Measurements from ENCODE around the gene FARS2.

The FARS2 gene

GRCh38 chr6:5471637-5472398 lies 210.5 kb downstream of the FARS2 start:
- peak; percentile 60 for DNase-seq

GRCh38 chr6:5472571-5472970 lies 211.3 kb downstream of the FARS2 start:
- DNase-seq = no peak

DNA sequence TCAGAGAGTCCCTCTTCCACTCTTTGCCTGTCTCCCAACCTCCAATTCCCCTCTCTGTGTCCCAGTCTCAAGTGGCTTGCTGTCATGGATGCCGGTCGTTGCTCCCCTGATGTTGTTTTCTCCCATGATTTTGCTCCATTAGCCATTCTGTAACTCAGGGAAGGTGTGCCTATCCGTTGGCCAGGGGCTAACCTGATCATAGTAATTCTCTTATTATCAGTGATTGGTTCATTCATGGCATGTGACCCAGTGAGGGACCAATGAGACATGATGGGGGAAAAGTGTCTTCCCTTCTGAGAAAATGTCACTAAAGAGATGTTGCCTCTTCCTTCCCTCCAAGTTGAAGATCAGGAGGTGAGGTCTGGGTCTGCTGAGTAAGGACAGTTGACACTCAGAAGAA lies 214.5 kb downstream of the FARS2 start:
- DNase-seq = no peak

DNA sequence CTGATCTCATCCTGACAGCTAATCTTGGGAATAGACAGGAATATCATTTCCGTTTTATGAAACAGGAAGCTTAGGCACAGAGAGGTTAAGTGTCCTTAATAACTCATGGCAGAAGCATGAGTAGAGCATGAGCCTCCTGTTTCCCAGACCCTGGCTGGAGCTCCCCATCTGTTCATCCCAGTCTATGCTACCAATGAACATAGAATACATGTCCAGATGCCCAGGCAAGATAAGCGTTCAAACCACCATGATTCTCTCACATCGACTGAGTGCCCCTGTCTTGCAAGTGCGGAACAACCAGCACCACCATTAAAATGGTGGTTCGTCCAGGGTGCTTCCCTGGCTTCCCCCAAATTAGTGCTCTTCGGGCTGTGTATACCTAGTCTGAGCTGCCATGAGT lies 217.1 kb downstream of the FARS2 start:
- DNase-seq = peak; percentile 3

- DNase-seq = peak; percentile 74
Measured at GRCh38 chr6:5481033-5481432, 219.7 kb downstream of the FARS2 start.

DNA sequence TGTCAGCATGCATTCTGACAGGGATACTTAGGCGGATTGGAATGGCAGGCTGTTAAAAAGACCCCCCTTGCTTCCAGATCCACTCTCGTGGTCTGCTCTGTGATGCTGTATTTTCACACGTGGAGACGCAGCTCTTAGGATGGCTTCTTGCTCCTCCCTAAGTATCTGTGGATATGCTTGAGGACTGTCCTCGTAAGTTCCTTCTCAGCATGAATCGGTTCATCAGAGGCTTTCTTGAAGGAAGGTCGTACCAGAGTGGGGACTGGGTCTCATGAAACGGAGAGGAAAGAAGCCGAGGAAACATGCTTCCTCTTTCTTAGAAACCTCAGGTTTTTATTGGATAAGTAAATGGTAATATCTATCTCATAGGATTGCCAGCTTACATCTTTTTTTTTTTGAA lies 220.4 kb downstream of the FARS2 start:
- DNase-seq = no peak

DNA sequence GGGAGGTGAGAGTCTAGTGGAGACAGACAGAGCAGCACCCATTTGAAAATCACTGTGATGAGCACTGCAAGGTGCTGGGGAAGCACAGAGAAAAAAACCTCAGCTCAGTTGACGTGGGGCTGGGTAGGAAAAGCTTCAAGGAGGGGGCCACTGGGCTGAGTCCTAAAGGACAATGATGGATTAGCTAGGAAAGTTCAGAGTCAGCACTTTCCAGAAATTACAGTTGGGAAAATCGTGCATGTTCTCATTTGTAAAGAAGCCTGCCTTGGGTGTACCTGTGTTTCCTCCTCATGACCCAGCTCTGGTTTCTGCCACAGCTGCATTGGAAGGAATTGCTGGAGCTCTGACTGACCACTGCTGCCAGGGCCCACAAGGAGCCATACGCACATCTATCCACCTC lies 221.3 kb downstream of the FARS2 start:
- DNase-seq = no peak

DNA sequence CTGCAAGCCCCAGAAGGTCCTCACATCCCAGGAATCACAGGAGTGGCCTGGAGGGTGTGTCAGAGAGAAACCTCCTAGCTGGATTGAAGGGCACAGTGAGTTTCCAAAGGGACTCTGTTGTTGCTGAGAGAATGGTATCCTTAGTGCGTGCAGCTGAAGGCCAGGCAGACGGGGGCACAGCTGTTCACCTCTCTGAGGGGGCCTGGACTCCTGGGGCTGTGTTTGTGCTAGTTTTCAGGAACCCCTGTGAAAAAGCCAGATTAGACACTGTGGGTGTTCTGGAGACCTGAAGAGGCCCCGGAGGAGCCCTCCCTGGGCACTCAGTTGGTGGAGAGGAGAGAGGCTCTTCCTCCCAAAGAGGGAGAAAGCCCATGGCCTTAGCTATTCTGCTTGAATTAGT lies 223.4 kb downstream of the FARS2 start:
- no peak for DNase-seq

- no peak for DNase-seq
Measured at GRCh38 chr6:5486214-5486613, 224.9 kb downstream of the FARS2 start.

- peak; percentile 67 for DNase-seq
Measured at GRCh38 chr6:5490501-5491069, 229.3 kb downstream of the FARS2 start.

- no peak for DNase-seq
Measured at GRCh38 chr6:5492356-5492755, 231.0 kb downstream of the FARS2 start.

- DNase-seq = no peak
Measured at GRCh38 chr6:5493806-5494205, 232.5 kb downstream of the FARS2 start.

DNA sequence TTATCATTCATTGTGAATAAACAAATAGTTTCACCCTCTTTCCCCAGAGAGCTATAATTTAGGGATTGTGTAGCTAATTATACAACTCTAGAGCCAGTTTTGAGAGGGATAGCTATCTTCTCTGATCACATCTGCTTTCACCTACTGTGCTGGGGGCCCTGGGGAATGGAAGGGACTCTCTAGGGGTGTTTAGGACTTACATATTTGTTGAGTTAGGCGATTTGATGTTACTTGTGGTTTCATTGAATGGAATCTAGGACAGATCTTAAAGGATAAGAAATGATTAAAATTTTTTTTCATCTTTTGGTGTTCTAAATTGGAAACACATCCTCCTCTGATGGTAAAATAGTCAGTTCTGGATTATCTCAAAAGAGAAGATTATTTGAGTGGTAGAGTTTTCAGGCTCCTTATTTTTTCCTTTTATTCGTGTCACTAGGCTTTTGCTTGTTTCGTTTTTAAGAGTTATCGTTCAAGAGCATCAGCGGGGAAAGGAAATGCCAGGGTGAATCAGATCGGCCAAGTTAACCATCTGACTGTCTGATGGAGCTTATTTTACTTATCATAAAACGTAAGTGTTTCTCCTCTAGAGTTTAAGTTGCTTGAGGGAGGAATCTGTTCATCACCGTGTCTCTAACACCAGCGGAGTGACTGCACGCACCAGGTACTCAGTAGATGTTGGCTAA lies 236.7 kb downstream of the FARS2 start:
- DNase-seq = peak; percentile 11

- no peak for DNase-seq
Measured at GRCh38 chr6:5498579-5498899, 237.2 kb downstream of the FARS2 start.

DNA sequence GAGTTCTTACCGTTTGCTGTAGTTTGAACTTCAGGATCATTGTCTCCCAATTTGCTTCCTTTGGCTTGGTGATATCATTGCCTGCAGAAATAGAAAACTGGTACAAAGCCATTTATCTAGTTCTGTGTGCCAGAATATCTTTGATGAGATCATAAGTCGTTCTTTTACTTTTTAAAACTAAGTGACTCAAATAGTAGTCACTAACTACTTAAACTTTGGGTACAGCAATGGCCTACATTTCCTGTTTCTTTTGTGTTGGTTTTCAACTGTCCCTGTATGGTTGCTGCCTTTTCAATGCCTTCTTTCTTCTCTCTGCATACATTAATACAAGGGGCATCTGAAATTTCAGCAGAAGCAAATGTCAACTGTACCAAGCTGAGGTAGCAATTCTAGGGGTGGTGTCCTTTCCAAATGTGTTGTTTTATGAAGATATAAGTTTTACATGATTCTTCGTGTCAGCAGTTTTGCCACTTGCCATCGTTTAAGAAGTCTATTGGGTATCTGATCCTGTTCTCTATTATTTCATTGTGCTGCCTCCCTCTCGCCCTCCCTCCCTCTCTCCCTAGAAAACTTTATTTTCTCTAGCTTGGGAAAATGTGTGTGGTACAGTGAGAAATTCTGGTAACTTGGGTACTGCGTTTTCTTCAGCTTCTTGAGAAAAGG lies 238.5 kb downstream of the FARS2 start:
- DNase-seq = no peak

DNA sequence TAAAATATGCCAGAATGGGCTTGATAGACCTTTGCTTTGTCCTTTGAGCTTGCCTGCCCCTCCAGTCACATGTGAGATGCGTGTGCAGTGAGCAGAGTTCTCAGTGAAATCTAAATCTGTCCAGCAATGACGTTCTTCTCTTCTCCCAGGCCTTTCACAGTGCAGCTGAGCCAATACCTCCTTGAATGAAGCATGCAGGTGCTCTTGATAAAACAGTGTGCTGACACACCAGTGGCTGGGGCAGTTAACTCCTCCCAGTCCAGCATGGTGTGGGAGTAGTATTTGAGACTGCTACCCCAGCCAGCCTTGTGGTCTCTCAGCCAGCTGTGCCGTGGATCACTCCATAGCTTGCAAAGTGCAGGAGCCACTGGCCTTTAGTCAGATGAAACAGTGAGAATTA lies 240.5 kb downstream of the FARS2 start:
- no peak for DNase-seq

DNA sequence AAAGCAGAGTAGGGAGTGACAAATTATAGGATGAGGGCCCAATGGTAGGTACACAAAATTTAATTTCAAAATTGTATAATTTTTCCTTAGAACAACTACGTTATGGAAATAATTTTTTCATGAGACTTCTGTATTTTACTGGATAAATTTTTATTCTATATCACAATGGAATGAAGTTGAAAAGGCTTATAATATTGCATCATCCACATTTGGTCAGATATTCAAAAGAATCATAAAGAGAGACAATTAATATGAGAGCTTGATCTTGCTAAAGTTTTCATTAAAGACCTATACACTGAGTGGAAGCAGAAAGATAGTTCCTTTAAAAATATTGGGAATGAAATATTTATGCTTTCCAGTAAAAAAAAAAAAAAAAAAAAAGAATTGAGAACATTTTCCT lies 242.8 kb downstream of the FARS2 start:
- DNase-seq = no peak

- no peak for DNase-seq
Measured at GRCh38 chr6:5506149-5506548, 244.8 kb downstream of the FARS2 start.

GRCh38 chr6:5506597-5506996 lies 245.3 kb downstream of the FARS2 start:
- DNase-seq = no peak

- no peak for DNase-seq
Measured at GRCh38 chr6:5507131-5507681, 245.9 kb downstream of the FARS2 start.

DNA sequence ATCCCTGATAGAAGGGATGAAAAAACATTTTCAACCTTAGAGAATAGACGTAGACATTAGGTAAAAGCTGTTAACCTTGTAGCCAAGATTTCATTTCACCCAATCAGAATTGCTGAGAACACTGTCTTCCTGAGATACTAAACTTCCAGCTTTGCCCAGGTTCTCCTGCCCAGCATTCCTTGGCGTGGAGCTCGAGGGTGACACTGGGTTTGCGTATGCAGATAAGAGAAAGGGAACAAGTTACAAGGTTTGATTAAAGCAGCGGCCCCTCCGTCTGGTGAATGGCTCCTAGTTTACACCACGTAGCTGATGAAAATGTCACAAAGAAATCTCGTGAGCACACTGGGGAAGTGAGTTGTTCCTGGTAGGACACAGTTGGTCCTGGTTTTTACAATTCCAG lies 247.8 kb downstream of the FARS2 start:
- DNase-seq = no peak

GRCh38 chr6:5510331-5511133 lies 249.2 kb downstream of the FARS2 start:
- no peak for DNase-seq

DNA sequence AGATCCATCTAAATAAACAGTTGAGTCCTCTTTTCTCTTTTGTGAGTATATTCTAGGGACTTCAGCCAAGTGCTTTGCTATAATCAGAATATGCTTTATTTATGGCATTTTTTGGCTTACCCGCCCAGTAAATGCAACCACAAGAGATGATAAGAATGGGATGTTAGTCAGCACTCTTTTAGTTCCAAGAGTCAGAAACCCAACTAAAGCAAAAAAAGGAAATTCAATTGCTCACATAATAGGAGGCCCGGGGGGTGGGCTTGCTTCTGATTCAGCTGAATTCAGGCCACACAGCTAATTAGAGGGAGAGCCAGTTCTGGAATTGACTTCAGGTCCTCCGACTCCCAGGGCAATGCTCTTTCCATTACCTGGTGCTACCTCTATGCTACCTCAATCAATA lies 250.6 kb downstream of the FARS2 start:
- no peak for DNase-seq

Data from NCI-H2171 (cell line).